SU-DHL-6 (cell line): ENCODE results near the gene SLC39A3.

ENCODE experiments used
- H2AFZ ChIP-seq: fragments of 200-600 bp; sonication (generic); 2 replicates; pipeline ENCODE4 v1.6.1; 2014; ENCODE audit warnings: low read depth, mild to moderate bottlenecking, moderate library complexity, mixed read lengths, antibody characterized with exemption, low read length; ENCODE audit not compliant: severe bottlenecking
- H3F3A ChIP-seq: fragments of 200-600 bp; shearing (Covaris generic); 2 replicates; pipeline ENCODE4 v1.6.0; 2016; ENCODE audit warnings: antibody characterized with exemption, mild to moderate bottlenecking; ENCODE audit not compliant: insufficient read depth
- H3K27ac ChIP-seq: fragments of 200-600 bp; sonication (generic); 2 replicates; pipeline ENCODE4 v1.5.1; 2016; ENCODE audit warnings: low read depth, mild to moderate bottlenecking, low read length, moderate library complexity, mixed read lengths
- H3K27me3 ChIP-seq: fragments of 200-600 bp; sonication (generic), shearing (Covaris generic); 2 replicates; pipeline ENCODE4 v1.6.0; 2014; ENCODE audit warnings: mild to moderate bottlenecking, low read length
- H3K36me3 ChIP-seq: fragments of 200-600 bp; sonication (generic); 2 replicates; pipeline ENCODE4 v1.6.1; 2014; ENCODE audit warnings: mild to moderate bottlenecking, low read length, mixed read lengths
- H3K4me2 ChIP-seq: fragments of 300-600, 200-600 bp; shearing (Covaris generic), sonication (generic); 2 replicates; pipeline ENCODE4 v1.6.0; 2014; ENCODE audit warnings: low read length, low read depth, mild to moderate bottlenecking; ENCODE audit not compliant: poor library complexity, severe bottlenecking
- H3K4me3 ChIP-seq: fragments of 200-600 bp; sonication (generic); 2 replicates; pipeline ENCODE4 v1.5.1; 2014; ENCODE audit warnings: antibody characterized with exemption, low read length, mild to moderate bottlenecking, mixed read lengths; ENCODE audit not compliant: insufficient read depth, poor library complexity, severe bottlenecking
- H3K79me2 ChIP-seq: fragments of 200-600 bp; sonication (generic); 2 replicates; pipeline ENCODE4 v1.6.1; 2014; ENCODE audit warnings: mild to moderate bottlenecking, low read length, moderate library complexity; ENCODE audit not compliant: insufficient read depth
- H3K9ac ChIP-seq: fragments of 200-600 bp; sonication (generic); 2 replicates; pipeline ENCODE4 v1.7.0; 2014; ENCODE audit warnings: mild to moderate bottlenecking, low read length
- H3K9me2 ChIP-seq: fragments of 200-600 bp; sonication (generic); replicated peaks from 2 replicates; pipeline ENCODE4 v1.6.1; 2014; ENCODE audit warnings: low read length; ENCODE audit not compliant: insufficient read depth
- H3K9me3 ChIP-seq: fragments of 200-600 bp; sonication (generic); 2 replicates; pipeline ENCODE4 v1.6.1; 2014; ENCODE audit warnings: low read length, mixed read lengths; ENCODE audit not compliant: insufficient read depth
- H4K20me1 ChIP-seq: fragments of 200-600 bp; sonication (generic); 2 replicates; pipeline ENCODE4 v1.6.1; 2014; ENCODE audit warnings: low read depth, mild to moderate bottlenecking, antibody characterized with exemption, low read length, moderate library complexity, mixed read lengths
- CTCF ChIP-seq: fragments of 200-600 bp; sonication (generic); IDR thresholded peaks from one replicate; pipeline ENCODE4 v1.5.1; 2017; ENCODE audit warnings: antibody characterized with exemption, mild to moderate bottlenecking, low read length, moderate library complexity; ENCODE audit not compliant: insufficient read depth, poor library complexity, severe bottlenecking
- EZH2phosphoT487 ChIP-seq: fragments of 200-600 bp; sonication (generic), shearing (Covaris generic); conservative IDR thresholded peaks from 2 replicates; pipeline ENCODE4 v1.6.1; 2018; ENCODE audit warnings: mild to moderate bottlenecking, antibody characterized with exemption, low read length, moderate library complexity, mixed read lengths

Gene SLC39A3

GRCh38 chr19:2755448-2755705, 15.6 kb upstream of the SLC39A3 start:
- Histone ChIP-seq H2AFZ (no peak overlapping the region), H3K9me3 (no peaks in the 10 kb centered on the region), H3K27ac (no peak overlapping the region), H3K4me2 (no peak overlapping the region), H3K9ac (no peak overlapping the region), H3K79me2 (no peaks in the 10 kb centered on the region), H3F3A (no peaks in the 10 kb centered on the region), H3K4me3 (no peak overlapping the region), H4K20me1 (no peaks in the 10 kb centered on the region), H3K36me3 (no peaks in the 10 kb centered on the region), H3K27me3 (no peaks in the 10 kb centered on the region), H3K9me2 (no peaks in the 10 kb centered on the region)
- TF ChIP-seq CTCF (no peak), EZH2phosphoT487 (no peak)

- H4K20me1 ChIP-seq = no peaks in the 10 kb centered on the region
- no peak overlapping the region for H3K4me3 ChIP-seq
- no peak overlapping the region for H2AFZ ChIP-seq
- H3K4me2 ChIP-seq = no peak overlapping the region
- no peaks in the 10 kb centered on the region for H3K9me3 ChIP-seq
- H3K9ac ChIP-seq = no peak overlapping the region
- no peaks in the 10 kb centered on the region for H3K27me3 ChIP-seq
- H3K36me3 ChIP-seq = no peaks in the 10 kb centered on the region
- H3K27ac ChIP-seq = no peak overlapping the region
- no peak for TF ChIP-seq EZH2phosphoT487
- TF ChIP-seq CTCF = no peak
- H3K79me2 ChIP-seq = no peaks in the 10 kb centered on the region
- H3K9me2 ChIP-seq = no peaks in the 10 kb centered on the region
- H3F3A ChIP-seq = no peaks in the 10 kb centered on the region
Observed at GRCh38 chr19:2754659-2755447, 15.0 kb upstream of the SLC39A3 start.

- no peaks in the 10 kb centered on the region for H3K9me3 ChIP-seq
- no peaks in the 10 kb centered on the region for H3K79me2 ChIP-seq
- no peak for TF ChIP-seq EZH2phosphoT487
- TF ChIP-seq CTCF = no peak
- no peak overlapping the region for H3K4me2 ChIP-seq
- no peaks in the 10 kb centered on the region for H3F3A ChIP-seq
- H3K9ac ChIP-seq = no peak overlapping the region
- no peak overlapping the region for H3K27ac ChIP-seq
- no peaks in the 10 kb centered on the region for H4K20me1 ChIP-seq
- H3K9me2 ChIP-seq = no peaks in the 10 kb centered on the region
- H3K36me3 ChIP-seq = no peaks in the 10 kb centered on the region
- no peaks in the 10 kb centered on the region for H3K27me3 ChIP-seq
- no peak overlapping the region for H2AFZ ChIP-seq
- H3K4me3 ChIP-seq = no peak overlapping the region
Observed at GRCh38 chr19:2751438-2751830, 11.6 kb upstream of the SLC39A3 start.
